Bronchial epithelial cell (primary cell): ENCODE data around the gene CYRIA. TPM values are rescaled to one million over a fixed set of nuclear protein-coding genes. Genes with fewer than 3 reads are reported as not detected.

Experiments used
- DNase-seq: peaks from one replicate; pipeline ENCODE4 v3.0.0-alpha.2; 2010; ENCODE audit warnings: low read depth
- FAIRE-seq: peaks from 2 replicates; lab custom pipeline; 2011; peaks lifted over from hg19 to GRCh38; lab: Jason Lieb, UNC
- H3K27me3 ChIP-seq: 2 replicates; pipeline ENCODE4 v1.5.1; 2011; ENCODE audit warnings: low read length; ENCODE audit not compliant: control insufficient read depth, insufficient read depth
- H3K36me3 ChIP-seq: 2 replicates; pipeline ENCODE4 v1.5.1; 2011; ENCODE audit warnings: low read length; ENCODE audit not compliant: control insufficient read depth, insufficient read depth
- H3K4me3 ChIP-seq: 2 replicates; pipeline ENCODE4 v1.5.1; 2011; ENCODE audit warnings: mild to moderate bottlenecking, low read depth, low read length, control low read depth
- CTCF ChIP-seq: IDR thresholded peaks from 2 replicates; pipeline ENCODE4 v1.5.1; 2011; ENCODE audit warnings: mild to moderate bottlenecking, moderate library complexity, low read length, control low read depth, inconsistent platforms; ENCODE audit not compliant: insufficient read depth, severe bottlenecking
- total RNA-seq: library from RNA; depleted of rRNA; stranded (reverse); fragments of >200 nt; gene quantifications from 2 replicates; pipeline ENCODE4 v1.2.1, GENCODE V29; 2014

CYRIA gene
- total RNA-seq = 0.79 and 4.1 TPM in 2 replicates

- FAIRE-seq (no peak), DNase-seq (no peak)
- no peak for TF ChIP-seq CTCF
Measured at GRCh38 chr2:16665748-16666448, at the start of gene CYRIA. CYRIA (minus strand) TSS chr2:16665834; CDS start chr2:16588119, 77,715 bp downstream.

GRCh38 chr2:16713011-16713423, 47.4 kb upstream of the CYRIA start:
- no peak for FAIRE-seq
- no peak for DNase-seq
- Histone ChIP-seq H3K36me3 (no peaks in the 10 kb centered on the region), H3K4me3 (no peak overlapping the region), H3K27me3 (no peaks in the 10 kb centered on the region)
- TF ChIP-seq CTCF = no peak

More at GRCh38 chr2:16665748-16666448, at the start of gene CYRIA:
- H3K27me3 ChIP-seq = peaks cover 2% of the 10 kb centered on the region
- H3K4me3 ChIP-seq = peak within 1 kb of the TSS; percentile 44
- H3K36me3 ChIP-seq = no peaks in the 10 kb centered on the region

- Histone ChIP-seq H3K4me3 (no peak overlapping the region), H3K27me3 (no peaks in the 10 kb centered on the region), H3K36me3 (no peaks in the 10 kb centered on the region)
- no peak for TF ChIP-seq CTCF
- FAIRE-seq (no peak), DNase-seq (no peak)
Measured at GRCh38 chr2:16709769-16710168, 44.1 kb upstream of the CYRIA start.

GRCh38 chr2:16708173-16708572, 42.5 kb upstream of the CYRIA start:
- FAIRE-seq = no peak
- Histone ChIP-seq H3K36me3 (no peaks in the 10 kb centered on the region), H3K4me3 (no peak overlapping the region), H3K27me3 (no peaks in the 10 kb centered on the region)
- TF ChIP-seq CTCF = no peak
- DNase-seq = no peak

- FAIRE-seq = no peak
- H3K4me3 ChIP-seq = no peak overlapping the region
- H3K36me3 ChIP-seq = no peaks in the 10 kb centered on the region
- no peak for TF ChIP-seq CTCF
- DNase-seq = no peak
- H3K27me3 ChIP-seq = no peaks in the 10 kb centered on the region
Measured at GRCh38 chr2:16707014-16707623, 41.5 kb upstream of the CYRIA start.
